Activated B cell treated with CpG ODN at 0.5 μM for 24 hours (primary cell): ENCODE measurements around the gene SS18L1. TPM values are rescaled to one million over a fixed set of nuclear protein-coding genes. Genes with fewer than 3 reads are reported as not detected.

Experiments used
- ATAC-seq: fragments of 200-7000 bp; cut with Tn5 transposase; one replicate; pipeline ENCODE4 v1.10.0; 2021; ENCODE audit warnings: low read depth, mild to moderate bottlenecking, moderate library complexity
- CTCF ChIA-PET: fragments of 350-600 bp; sonication (Branson Sonifier 250); formaldehyde crosslinking; loops from one replicate; lab custom pipeline; 2021; ENCODE audit warnings: antibody characterized with exemption; lab: Charles Lee
- POLR2A ChIA-PET: fragments of 350-600 bp; sonication (Branson Sonifier 250); formaldehyde crosslinking; loops from one replicate; lab custom pipeline; 2021; ENCODE audit warnings: antibody characterized with exemption; lab: Charles Lee
- DNase-seq: peaks from one replicate; pipeline ENCODE4 v3.0.0; 2022
- H3K27ac Mint-ChIP-seq: one replicate; pipeline ENCODE4 v1.8.0; 2020; ENCODE audit warnings: mixed read lengths
- H3K27me3 Mint-ChIP-seq: one replicate; pipeline ENCODE4 v1.8.0; 2021; ENCODE audit warnings: mixed read lengths
- H3K36me3 Mint-ChIP-seq: one replicate; pipeline ENCODE4 v1.8.0; 2021; ENCODE audit warnings: low read depth, mixed read lengths
- H3K4me1 Mint-ChIP-seq: one replicate; pipeline ENCODE4 v1.8.0; 2021; ENCODE audit warnings: mixed read lengths
- H3K4me3 Mint-ChIP-seq: one replicate; pipeline ENCODE4 v1.8.0; 2020; ENCODE audit warnings: mild to moderate bottlenecking, mixed read lengths
- H3K9me3 Mint-ChIP-seq: one replicate; pipeline ENCODE4 v1.8.0; 2020; ENCODE audit warnings: mixed read lengths
- intact Hi-C: fragments of 100-400 bp; cut with micrococcal nuclease; formaldehyde crosslinking; loops from one replicate; pipeline ENCODE4 v1.15.1; 2024
- total RNA-seq: library from RNA; stranded (reverse); gene quantifications from 2 replicates; pipeline ENCODE4 v1.2.3, GENCODE V29; 2022
- TF ChIP-seq, protein P1 (sequence below): fragments of 200-600 bp; IDR thresholded peaks from one replicate; pipeline ENCODE4 v1.8.0; 2022; ENCODE audit warnings: antibody characterized with exemption, mild to moderate bottlenecking

Gene SS18L1
- total RNA-seq, 1 donor from 2014 or later = 9.0 TPM

DNA sequence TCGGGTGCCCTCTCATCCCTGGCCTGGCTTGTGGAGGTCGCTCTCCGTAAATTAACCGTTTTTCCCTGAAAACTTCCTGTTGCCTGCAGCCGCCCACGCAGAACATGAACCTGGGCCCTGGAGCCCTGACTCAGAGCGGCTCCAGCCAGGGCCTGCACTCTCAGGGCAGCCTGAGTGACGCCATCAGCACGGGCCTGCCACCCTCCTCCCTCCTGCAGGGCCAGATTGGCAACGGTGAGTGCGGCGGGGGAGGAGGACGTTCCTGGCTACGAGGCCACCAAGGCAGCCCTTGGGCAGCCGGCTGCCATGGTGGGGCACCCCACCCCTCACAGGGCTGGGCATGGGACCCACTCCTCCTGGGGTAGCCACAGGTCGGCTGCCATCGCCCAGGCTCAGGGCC lies 17.8 kb downstream of the SS18L1 start:
- DNase-seq = no peak
- TF ChIP-seq, protein P1, sequence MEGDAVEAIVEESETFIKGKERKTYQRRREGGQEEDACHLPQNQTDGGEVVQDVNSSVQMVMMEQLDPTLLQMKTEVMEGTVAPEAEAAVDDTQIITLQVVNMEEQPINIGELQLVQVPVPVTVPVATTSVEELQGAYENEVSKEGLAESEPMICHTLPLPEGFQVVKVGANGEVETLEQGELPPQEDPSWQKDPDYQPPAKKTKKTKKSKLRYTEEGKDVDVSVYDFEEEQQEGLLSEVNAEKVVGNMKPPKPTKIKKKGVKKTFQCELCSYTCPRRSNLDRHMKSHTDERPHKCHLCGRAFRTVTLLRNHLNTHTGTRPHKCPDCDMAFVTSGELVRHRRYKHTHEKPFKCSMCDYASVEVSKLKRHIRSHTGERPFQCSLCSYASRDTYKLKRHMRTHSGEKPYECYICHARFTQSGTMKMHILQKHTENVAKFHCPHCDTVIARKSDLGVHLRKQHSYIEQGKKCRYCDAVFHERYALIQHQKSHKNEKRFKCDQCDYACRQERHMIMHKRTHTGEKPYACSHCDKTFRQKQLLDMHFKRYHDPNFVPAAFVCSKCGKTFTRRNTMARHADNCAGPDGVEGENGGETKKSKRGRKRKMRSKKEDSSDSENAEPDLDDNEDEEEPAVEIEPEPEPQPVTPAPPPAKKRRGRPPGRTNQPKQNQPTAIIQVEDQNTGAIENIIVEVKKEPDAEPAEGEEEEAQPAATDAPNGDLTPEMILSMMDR = no peak
- no peaks in the 10 kb centered on the region for H3K27me3 Mint-ChIP-seq
- no peak for ATAC-seq
- H3K4me3 Mint-ChIP-seq = no peak overlapping the region
- intact Hi-C loops = no loop called here
- H3K9me3 Mint-ChIP-seq = no peaks in the 10 kb centered on the region
- H3K27ac Mint-ChIP-seq = no peak overlapping the region
- peaks cover 45% of the 10 kb centered on the region for H3K36me3 Mint-ChIP-seq
- ChIA-PET CTCF (no interaction called here), POLR2A (no interaction called here)
- peaks cover 7% of the 10 kb centered on the region for H3K4me1 Mint-ChIP-seq

DNA sequence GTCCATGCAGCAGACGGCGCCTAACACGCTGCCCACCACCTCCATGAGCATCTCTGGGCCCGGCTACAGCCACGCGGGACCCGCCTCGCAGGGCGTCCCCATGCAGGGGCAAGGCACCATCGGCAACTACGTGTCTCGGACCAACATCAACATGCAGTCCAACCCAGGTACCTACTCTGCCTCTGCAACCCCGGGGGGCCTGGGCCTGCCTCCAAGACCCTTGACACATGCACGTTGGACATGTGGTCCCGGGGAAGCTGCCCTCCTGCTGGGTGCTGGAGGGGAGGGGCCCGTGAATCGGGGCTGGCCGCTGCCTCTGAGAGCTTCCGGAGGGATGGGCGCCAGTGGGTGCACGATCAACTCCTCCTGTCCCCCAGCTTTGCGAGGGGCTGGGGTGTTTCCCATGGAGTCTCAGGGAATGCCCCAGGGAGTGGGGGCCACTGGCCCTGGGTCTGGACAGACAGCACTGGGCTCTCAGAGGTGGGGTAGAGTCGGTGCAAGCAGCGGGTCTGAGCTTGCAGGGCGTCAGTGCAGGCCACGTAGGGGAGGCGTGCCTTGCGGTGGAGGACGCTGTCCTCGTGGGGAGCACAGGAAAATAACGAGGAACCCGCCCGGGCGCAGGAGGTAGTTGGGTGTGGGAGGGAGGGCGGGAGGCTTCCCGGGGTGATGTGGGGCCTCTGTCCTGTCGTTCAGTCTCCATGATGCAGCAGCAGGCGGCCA lies 19.4 kb downstream of the SS18L1 start:
- Mint-ChIP-seq H3K9me3 (no peaks in the 10 kb centered on the region), H3K4me3 (no peak overlapping the region), H3K27ac (no peak overlapping the region), H3K36me3 (peaks cover 46% of the 10 kb centered on the region), H3K4me1 (peaks cover 3% of the 10 kb centered on the region), H3K27me3 (no peaks in the 10 kb centered on the region)
- POLR2A ChIA-PET = no interaction called here
- intact Hi-C loops = no loop called here
- DNase-seq (no peak), ATAC-seq (no peak)
- CTCF ChIA-PET = no interaction called here
- TF ChIP-seq, protein P1 = no peak

DNA sequence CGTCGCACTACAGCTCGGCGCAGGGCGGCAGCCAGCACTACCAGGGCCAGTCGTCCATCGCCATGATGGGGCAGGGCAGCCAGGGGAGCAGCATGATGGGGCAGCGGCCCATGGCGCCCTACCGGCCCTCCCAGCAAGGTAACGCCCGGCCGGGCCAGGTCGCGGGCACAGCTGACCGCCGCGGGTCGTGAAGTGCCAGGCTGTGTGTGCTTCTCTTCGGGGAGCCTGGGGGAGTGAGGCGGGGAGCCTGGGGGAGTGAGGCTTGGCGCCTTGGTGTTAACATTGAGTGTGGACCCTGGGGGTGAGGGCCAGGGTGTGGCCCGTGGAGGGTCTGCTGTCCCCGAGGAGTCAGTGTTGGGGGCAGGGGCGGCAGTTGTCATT lies 19.9 kb downstream of the SS18L1 start:
- CTCF ChIA-PET = no interaction called here
- H3K27ac Mint-ChIP-seq = no peak overlapping the region
- intact Hi-C loops = no loop called here

DNA sequence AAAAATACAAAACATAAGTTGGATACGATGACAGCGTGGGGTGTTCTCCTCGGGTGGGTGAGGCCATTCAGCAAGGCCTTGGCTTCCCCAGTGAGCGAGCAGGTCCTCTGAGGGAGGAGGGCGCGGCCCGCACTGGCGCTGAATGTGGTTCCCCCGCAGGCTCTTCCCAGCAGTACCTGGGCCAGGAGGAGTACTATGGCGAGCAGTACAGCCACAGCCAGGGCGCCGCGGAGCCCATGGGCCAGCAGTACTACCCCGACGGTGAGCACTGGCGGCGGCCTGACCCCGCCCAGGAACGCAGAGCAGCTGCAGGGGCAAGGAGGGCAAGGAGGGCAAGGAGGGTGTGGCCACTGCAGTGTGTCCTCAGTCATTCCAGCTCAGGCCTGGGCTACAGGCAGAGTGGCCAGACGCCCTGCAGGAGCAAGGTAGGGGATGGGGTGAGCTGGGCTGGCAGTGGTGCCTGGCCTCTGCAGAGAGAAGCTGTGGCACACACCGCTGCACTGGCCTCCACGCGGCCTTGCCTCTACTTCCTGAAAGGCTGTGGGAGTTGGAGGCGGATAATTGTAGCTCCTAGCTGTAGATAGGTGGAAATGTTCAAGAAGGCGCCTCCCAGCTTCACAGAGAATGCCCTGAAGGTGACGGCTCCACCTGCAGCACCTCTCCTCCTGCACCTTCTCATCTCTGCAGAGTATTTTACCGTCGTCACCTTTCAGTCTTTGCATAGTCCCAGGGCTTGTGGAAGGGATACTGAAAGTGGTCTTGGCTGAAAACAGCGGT lies 20.6 kb downstream of the SS18L1 start:
- H3K27ac Mint-ChIP-seq = no peak overlapping the region
- TF ChIP-seq, protein P1 = no peak
- ChIA-PET POLR2A (interaction anchor here (0.6 kb wide), 1 partner anchor 35 kb away, joined by 4 read pairs; no protein-coding TSS in a partner anchor), CTCF (no interaction called here)
- peaks cover 53% of the 10 kb centered on the region for H3K36me3 Mint-ChIP-seq
- intact Hi-C loops = no loop called here
- no peak for ATAC-seq
- H3K27me3 Mint-ChIP-seq = no peaks in the 10 kb centered on the region
- H3K9me3 Mint-ChIP-seq = no peaks in the 10 kb centered on the region
- H3K4me1 Mint-ChIP-seq = peaks cover 3% of the 10 kb centered on the region
- no peak overlapping the region for H3K4me3 Mint-ChIP-seq
- no peak for DNase-seq

More for the DNA sequence above, 19.9 kb downstream of the SS18L1 start:
- POLR2A ChIA-PET = no interaction called here
- peaks cover 51% of the 10 kb centered on the region for H3K36me3 Mint-ChIP-seq
- TF ChIP-seq, protein P1 = no peak
- H3K4me3 Mint-ChIP-seq = no peak overlapping the region
- H3K9me3 Mint-ChIP-seq = no peaks in the 10 kb centered on the region
- H3K27me3 Mint-ChIP-seq = no peaks in the 10 kb centered on the region
- DNase-seq = no peak
- ATAC-seq = no peak
- peaks cover 3% of the 10 kb centered on the region for H3K4me1 Mint-ChIP-seq
